NCI-H128 (cell line): ENCODE measurements around the gene DMTF1.
"Not testable (repeated sequence)": the region's sequence is repeated elsewhere in the genome, so short reads cannot be mapped to it uniquely, and the experiment has no call there.

ENCODE experiments used
- DNase-seq: peaks from one replicate; lab custom pipeline; 2025; ENCODE audit not compliant: unreplicated experiment; lab: John Stamatoyannopoulos, UW

The DMTF1 gene

DNA sequence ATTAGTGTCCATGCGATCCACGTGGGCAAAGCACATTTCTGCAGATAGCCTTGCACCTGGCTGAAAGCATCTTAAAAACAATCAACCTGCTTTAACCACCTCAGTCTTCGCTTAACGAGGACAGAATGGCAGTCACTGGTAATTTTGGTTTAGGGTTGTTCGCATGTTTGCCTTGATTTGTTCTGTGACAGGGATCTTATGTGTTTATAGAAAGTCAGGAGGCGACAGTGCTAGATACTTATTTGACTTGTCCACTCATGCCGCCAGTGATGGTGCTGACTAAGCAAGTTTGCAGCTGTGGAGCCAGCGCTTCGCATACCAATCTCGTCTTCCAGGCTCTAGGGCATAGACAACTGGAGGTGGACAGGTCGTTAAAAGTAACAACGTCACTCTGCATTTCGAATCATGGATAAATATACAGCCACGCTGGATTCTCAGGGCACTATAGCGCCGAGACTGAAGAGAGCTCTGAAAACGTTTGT is 68.5 kb downstream of the DMTF1 start:
- DNase-seq, result no peak

GRCh38 chr7:87223666-87224065 is 71.4 kb downstream of the DMTF1 start:
- no peak for DNase-seq

- DNase-seq, result no peak
These were observed 73.4 kb downstream of the DMTF1 start for GRCh38 chr7:87225696-87226095.

DNA sequence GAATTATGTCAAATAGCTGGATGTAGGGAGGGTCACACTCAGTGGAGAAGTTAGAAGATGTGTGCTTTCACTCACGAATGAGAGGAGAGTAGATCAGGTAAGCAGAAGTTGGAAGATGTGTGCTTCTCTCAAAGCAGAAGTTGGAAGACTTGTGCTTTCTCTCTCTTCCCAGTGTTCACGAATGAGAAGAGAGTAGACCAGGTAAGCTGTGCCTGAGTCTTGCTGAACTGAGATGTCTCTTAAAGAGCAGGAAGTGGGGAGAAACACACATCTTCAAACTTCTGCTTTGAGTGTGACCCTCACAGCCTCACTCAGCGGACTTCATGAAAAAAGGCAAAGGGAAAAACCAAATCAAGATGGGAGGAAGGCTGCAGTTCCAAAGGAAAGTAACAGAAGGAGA is 74.2 kb downstream of the DMTF1 start:
- no peak for DNase-seq

GRCh38 chr7:87231258-87231657 is 79.0 kb downstream of the DMTF1 start:
- no peak for DNase-seq

DNA sequence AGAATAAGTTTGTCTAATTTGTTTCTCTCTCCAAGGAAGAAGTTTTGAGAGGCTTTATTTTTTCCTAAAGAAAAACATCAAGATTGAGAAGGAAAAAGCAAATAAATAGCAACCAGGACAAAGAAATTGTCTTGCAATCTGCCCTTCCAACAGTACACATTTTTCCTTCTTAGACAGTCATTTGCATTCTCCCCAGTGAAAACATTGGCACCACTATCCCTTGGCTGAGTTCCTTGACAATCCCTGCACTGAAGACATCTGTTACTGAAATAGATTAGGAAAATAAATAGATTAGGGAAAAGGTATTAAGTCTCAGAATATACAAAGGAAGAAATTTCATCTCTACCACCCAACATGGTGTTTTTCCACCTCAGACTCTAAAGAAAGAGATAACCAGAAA is 79.5 kb downstream of the DMTF1 start:
- no peak for DNase-seq

GRCh38 chr7:87234949-87235348 is 82.7 kb downstream of the DMTF1 start:
- DNase-seq, result no peak

DNA sequence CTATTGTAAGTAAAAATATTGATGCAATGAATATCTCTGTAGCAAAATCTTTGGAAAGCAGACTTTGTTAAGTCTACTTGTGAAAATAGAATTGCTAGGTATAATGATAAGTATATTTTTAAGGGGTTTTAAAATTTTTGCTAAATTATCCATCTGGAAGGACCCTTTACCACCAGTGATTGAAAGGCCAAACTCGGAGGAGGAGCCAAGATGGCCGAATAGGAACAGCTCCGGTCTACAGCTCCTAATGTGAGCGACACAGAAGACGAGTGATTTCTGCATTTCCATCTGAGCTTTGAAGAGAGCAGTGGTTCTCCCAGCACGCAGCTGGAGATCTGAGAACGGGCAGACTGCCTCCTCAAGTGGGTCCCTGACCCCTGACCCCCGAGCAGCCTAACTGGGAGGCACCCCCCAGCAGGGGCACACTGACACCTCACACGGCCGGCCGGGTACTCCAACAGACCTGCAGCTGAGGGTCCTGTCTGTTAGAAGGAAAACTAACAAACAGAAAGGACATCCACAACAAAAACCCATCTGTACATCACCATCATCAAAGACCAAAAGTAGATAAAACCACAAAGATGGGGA is 86.3 kb downstream of the DMTF1 start:
- DNase-seq, result not testable (repeated sequence)

DNA sequence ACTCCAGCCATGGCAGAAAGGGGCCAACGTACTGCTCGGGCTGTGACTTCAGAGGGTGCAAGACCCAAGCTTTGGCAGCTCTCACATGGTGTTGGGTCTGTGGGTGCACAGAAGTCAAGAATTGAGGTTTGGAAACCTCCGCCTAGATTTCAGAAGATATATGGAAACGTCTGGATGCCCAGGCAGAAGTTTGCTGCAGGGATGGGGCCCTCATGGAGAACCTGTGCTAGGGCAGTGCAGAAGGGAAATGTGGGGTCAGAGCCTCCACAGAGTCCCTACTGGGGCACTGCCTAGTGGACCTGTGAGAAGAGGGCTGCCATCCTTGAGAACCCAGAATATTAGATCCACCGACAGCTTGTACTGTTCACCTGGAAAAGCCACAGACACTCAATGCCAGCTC is 93.4 kb downstream of the DMTF1 start:
- not testable (repeated sequence) for DNase-seq
